HepG2 (cell line): ENCODE results near the gene PARP16. TPM values are rescaled to one million over a fixed set of nuclear protein-coding genes. Genes with fewer than 3 reads are reported as not detected.

Experiments used
- ATAC-seq: fragments of 200-7000 bp; cut with Tn5 transposase; 3 replicates; pipeline ENCODE4 v1.9.1; 2020; ENCODE audit warnings: mild to moderate bottlenecking, moderate library complexity
- BruUV-seq: library from RNA; stranded (reverse); fragments of 400-500 nt; replicated peaks from 2 replicates; lab custom pipeline; 2021; lab: Mats Ljungman, UMichigan
- CTCF ChIA-PET: fragments of 300-600 bp; formaldehyde crosslinking; extraction: SDS; loops from one replicate; lab custom pipeline; 2021; ENCODE audit warnings: low total read pairs, inconsistent platforms, low intra/inter-chr PET ratio; lab: Yijun Ruan, JAX
- POLR2A ChIA-PET: fragments of 350-600 bp; sonication (Branson Sonifier 250); formaldehyde crosslinking; loops from one replicate; lab custom pipeline; 2020; ENCODE audit warnings: antibody characterized with exemption, inconsistent platforms; lab: Yijun Ruan, JAX
- DNase-seq: peaks from one replicate; pipeline ENCODE4 v3.0.0-alpha.2; 2015; ENCODE audit warnings: low spot score
- FAIRE-seq: peaks from 3 replicates; lab custom pipeline; 2011; peaks lifted over from hg19 to GRCh38; lab: Jason Lieb, UNC
- H2AFZ ChIP-seq: one replicate; pipeline ENCODE4 v1.6.1; 2011; ENCODE audit warnings: low read length, inconsistent platforms
- H3K27ac ChIP-seq: fragments of 300-600 bp; 3 replicates; pipeline ENCODE4 v1.8.0; 2011; ENCODE audit warnings: mixed run types, mild to moderate bottlenecking, mixed read lengths, low read length, inconsistent platforms; ENCODE audit not compliant: insufficient read depth; ENCODE audit errors: extremely low read length
- H3K27me3 ChIP-seq, 2 experiments: fragments of 200-600 bp in 1 of 2; 2 replicates in 1 of 2; 3 replicates in 1 of 2; pipeline versions ENCODE4 v1.6.0 to v1.8.0; 2011; ENCODE audit warnings: low read length in 2 of 2, mild to moderate bottlenecking in 2 of 2, moderate library complexity in 2 of 2, inconsistent platforms in 1 of 2; ENCODE audit not compliant: insufficient read depth in 2 of 2, control insufficient read depth in 1 of 2
- H3K36me3 ChIP-seq, 2 experiments: fragments of 200-600 bp in 1 of 2; replicated peaks in 1 of 2; 2 replicates in 1 of 2; 3 replicates in 1 of 2; pipeline versions ENCODE4 v1.5.1 to v1.8.0; 2011; ENCODE audit warnings: low read length in 2 of 2, inconsistent platforms in 1 of 2; ENCODE audit not compliant: insufficient read depth in 2 of 2, control insufficient read depth in 1 of 2
- H3K4me1 ChIP-seq: 2 replicates; pipeline ENCODE4 v1.5.1; 2012; ENCODE audit warnings: low read length, inconsistent platforms; ENCODE audit not compliant: insufficient read depth
- H3K4me2 ChIP-seq: 2 replicates; pipeline ENCODE4 v1.6.0; 2011; ENCODE audit warnings: low read depth, low read length, inconsistent platforms
- H3K4me3 ChIP-seq, 3 experiments: fragments of 200-600 bp in 1 of 3; sonication (generic), shearing (Covaris generic) in 1 of 3; replicated peaks in 1 of 3; 2 replicates each; pipeline ENCODE4 v1.5.1; 2011 to 2016; ENCODE audit warnings: low read length in 3 of 3, inconsistent platforms in 2 of 3, low read depth in 2 of 3, mild to moderate bottlenecking in 2 of 3, control low read depth in 1 of 3, mixed read lengths in 1 of 3; ENCODE audit not compliant: insufficient read depth in 1 of 3
- H3K79me2 ChIP-seq: one replicate; pipeline ENCODE4 v1.6.1; 2011; ENCODE audit warnings: low read length, inconsistent platforms; ENCODE audit not compliant: insufficient read depth
- H3K9ac ChIP-seq: 2 replicates; pipeline ENCODE4 v1.6.0; 2011; ENCODE audit warnings: mild to moderate bottlenecking, low read depth, low read length, inconsistent platforms; ENCODE audit not compliant: insufficient read depth
- H3K9me3 ChIP-seq: 2 replicates; pipeline ENCODE4 v1.5.1; 2012; ENCODE audit warnings: mild to moderate bottlenecking, low read length
- H4K20me1 ChIP-seq: 2 replicates; pipeline ENCODE4 v1.6.0; 2011; ENCODE audit warnings: inconsistent platforms, mild to moderate bottlenecking, low read length, moderate library complexity; ENCODE audit not compliant: insufficient read depth
- FOXA1 ChIP-seq, 2 experiments: fragments of 450-650 bp in 1 of 2; sonication (generic) in 1 of 2; formaldehyde crosslinking in 1 of 2; IDR thresholded peaks; 2 replicates each; pipeline versions ENCODE4 v1.4.0 to v1.6.1; 2016 to 2020; ENCODE audit warnings: missing genetic modification reagents in 1 of 2
- FOXP1 ChIP-seq, 2 experiments: fragments of 450-650 bp in 1 of 2; IDR thresholded peaks; 2 replicates each; pipeline ENCODE4 v1.6.1; 2017 to 2018; ENCODE audit warnings: antibody characterized with exemption in 1 of 2
- GATAD1 ChIP-seq: IDR thresholded peaks from 2 replicates; pipeline ENCODE4 v1.6.1; 2016; ENCODE audit warnings: missing genetic modification reagents, missing compliant biosample characterization
- NR2F2 ChIP-seq: IDR thresholded peaks from 2 replicates; pipeline ENCODE4 v1.6.1; 2012; ENCODE audit warnings: low read depth, inconsistent platforms, borderline replicate concordance
- ZBTB8A ChIP-seq: sonication (generic); formaldehyde crosslinking; IDR thresholded peaks from 2 replicates; pipeline ENCODE4 v1.4.0; 2020; ENCODE audit warnings: mild to moderate bottlenecking, low read depth, missing genetic modification reagents, borderline replicate concordance
- ZNF75D ChIP-seq: sonication (generic); formaldehyde crosslinking; IDR thresholded peaks from 2 replicates; pipeline ENCODE4 v1.8.1; 2023; ENCODE audit warnings: missing genetic modification reagents, mild to moderate bottlenecking, borderline replicate concordance
- ZNF891 ChIP-seq: sonication (generic); formaldehyde crosslinking; IDR thresholded peaks from 2 replicates; pipeline ENCODE4 v1.5.0; 2020; ENCODE audit warnings: mild to moderate bottlenecking, missing genetic modification reagents
- WGBS: methylation state at CpG from one replicate; pipeline ENCODE4 v1.1.6; 2017; ENCODE audit warnings: low lambda C conversion rate; 5-methylcytosine and 5-hydroxymethylcytosine counted together
- in situ Hi-C: cut with HindIII; loops from 2 replicates; pipeline ENCODE4 v1.10.0; 2017; ENCODE audit warnings: low pct_unique_long_range_greater_than_20kb; ENCODE audit not compliant: extremely low pct_ligation_motif_present
- intact Hi-C: fragments of 100-400 bp; cut with micrococcal nuclease; formaldehyde crosslinking; loops from one replicate; pipeline ENCODE4 v1.10.0; 2022; ENCODE audit not compliant: unreplicated experiment
- polyA plus RNA-seq, 8 experiments: library from polyadenylated mRNA; depleted of rRNA in 3 of 8; stranded (reverse) in 7 of 8; unstranded in 1 of 8; fragments of >200 nt; fragmentation: Illumina TruSeq in 4 of 8; extraction: Trizol in 4 of 8; gene quantifications; 2 replicates each; pipeline versions ENCODE4 v1.2.1 to v1.2.3, GENCODE V29; 2011 to 2016; ENCODE audit warnings: low read depth in 4 of 8, missing spikeins in 1 of 8, mixed read lengths in 1 of 8; ENCODE audit not compliant: insufficient read depth in 1 of 8
- total RNA-seq, 5 experiments: library from RNA; depleted of rRNA; stranded (reverse); fragments of >200 nt; fragmentation: Illumina TruSeq; extraction: Trizol; gene quantifications; 2 replicates each; pipeline ENCODE4 v1.2.3, GENCODE V29; 2016; ENCODE audit warnings: low read depth in 1 of 5
- TF ChIP-seq, protein P1 (sequence below): IDR thresholded peaks from 2 replicates; pipeline ENCODE4 v1.6.1; 2012; ENCODE audit warnings: low read length, improper control_type of control experiment
- TF ChIP-seq, protein P2 (sequence below): sonication (generic); formaldehyde crosslinking; IDR thresholded peaks from 2 replicates; pipeline ENCODE4 v1.4.0; 2020; ENCODE audit warnings: missing genetic modification reagents, borderline replicate concordance

PARP16 gene
- total and polyA plus RNA-seq, 2 of the 13 experiments (the other 11 are each of a cell fraction or from before 2014, with no cell fraction given): 6.8 to 7.6 TPM

DNA sequence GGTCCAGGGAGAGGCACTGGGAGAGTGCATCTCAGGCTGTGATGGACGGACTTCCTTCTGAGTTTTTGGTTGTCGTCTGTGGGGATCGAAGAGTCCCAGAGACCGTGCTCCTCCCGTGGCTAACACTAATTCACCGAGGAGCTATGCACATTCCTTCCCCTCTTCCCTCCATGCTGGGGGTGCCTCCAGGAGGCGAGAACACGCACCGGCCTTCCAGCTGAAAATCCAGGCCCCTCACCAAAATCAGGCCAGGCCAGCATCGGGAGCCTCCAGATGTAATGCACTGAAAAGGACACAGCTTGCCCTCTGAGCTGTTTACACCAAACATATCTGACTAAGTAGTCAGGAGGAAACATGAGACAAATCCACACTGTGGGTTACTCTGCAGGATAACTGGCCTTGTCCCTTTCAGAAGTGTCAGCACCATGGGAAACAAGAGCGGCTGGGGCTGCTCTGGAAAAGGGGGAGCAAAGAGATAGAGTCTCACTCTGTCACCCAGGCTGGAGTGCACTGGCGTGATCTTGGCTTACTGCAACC is 23.3 kb upstream of the PARP16 start:
- peak overlapping the region in 1 of 3 experiments; percentile 21; a peak in 1 of 6 replicates for H3K4me3 ChIP-seq
- in situ Hi-C loops: no loop called here
- ChIA-PET CTCF (no interaction called here), POLR2A (interaction anchor here (0.9 to 2.7 kb wide), 2 partner anchors 10 to 75 kb away, joined by 3 to 9 read pairs; no protein-coding TSS in a partner anchor)
- ATAC-seq: peak; percentile 42
- H2AFZ ChIP-seq: no peak overlapping the region
- no TSS peak for BruUV-seq
- no peaks in the 10 kb centered on the region for H4K20me1 ChIP-seq
- H3K9me3 ChIP-seq: no peaks in the 10 kb centered on the region
- H3K27me3 ChIP-seq: no peaks in the 10 kb centered on the region; a peak in 1 of 5 replicates
- H3K4me2 ChIP-seq: peak overlapping the region; percentile 56
- H3K27ac ChIP-seq: no peak overlapping the region
- TF ChIP-seq GATAD1 (no peak), NR2F2 (no peak), ZNF891 (CRISPR knock-in tag) (0 out of 2 replicates have a peak, but pooled peaks have one; percentile 48), FOXP1 (IDR thresholded peaks at IDR 0.05) (no peak), FOXP1 (CRISPR knock-in tag; IDR thresholded peaks at IDR 0.05) (0 out of 2 replicates have a peak, but pooled peaks have one; percentile 24), FOXA1 (IDR thresholded peaks at IDR 0.05) (no peak), FOXA1 (CRISPR knock-in tag; IDR thresholded peaks at IDR 0.05) (peak; percentile 32; the same call in 1 of the 2 replicates)
- TF ChIP-seq, all 625 proteins: peak for 3
- 0% methylated on average over 3 of the region's 12 CpGs for WGBS
- Histone ChIP-seq H3K36me3 (no peaks in the 10 kb centered on the region), H3K9ac (0 out of 2 replicates have a peak overlapping the region, but pooled peaks have one; percentile 10), H3K79me2 (no peaks in the 10 kb centered on the region), H3K4me1 (peaks cover 62% of the 10 kb centered on the region)
- FAIRE-seq (peak; percentile 26), DNase-seq (no peak)
- intact Hi-C loops: no loop called here

- in situ Hi-C loops (no loop called here), intact Hi-C loops (no loop called here)
- ChIA-PET CTCF (no interaction called here), POLR2A (interaction anchor here (2.7 kb wide), 1 partner anchor 8 kb away, joined by 9 read pairs; no protein-coding TSS in a partner anchor)
- Histone ChIP-seq H3K4me3 (no peak overlapping the region), H3K9me3 (no peaks in the 10 kb centered on the region), H3K4me1 (peaks cover 59% of the 10 kb centered on the region), H3K36me3 (no peaks in the 10 kb centered on the region), H4K20me1 (no peaks in the 10 kb centered on the region), H3K4me2 (no peak overlapping the region), H3K27me3 (no peaks in the 10 kb centered on the region; a peak in 1 of 5 replicates), H3K9ac (no peak overlapping the region), H3K27ac (no peak overlapping the region), H2AFZ (no peak overlapping the region), H3K79me2 (no peaks in the 10 kb centered on the region)
- no peak for DNase-seq
- no TSS peak for BruUV-seq
- WGBS: 38% methylated on average over 3 of the region's 6 CpGs
- no peak for ATAC-seq
- FAIRE-seq: no peak
- TF ChIP-seq ZNF75D (CRISPR knock-in tag): no peak
- TF ChIP-seq, protein P1, sequence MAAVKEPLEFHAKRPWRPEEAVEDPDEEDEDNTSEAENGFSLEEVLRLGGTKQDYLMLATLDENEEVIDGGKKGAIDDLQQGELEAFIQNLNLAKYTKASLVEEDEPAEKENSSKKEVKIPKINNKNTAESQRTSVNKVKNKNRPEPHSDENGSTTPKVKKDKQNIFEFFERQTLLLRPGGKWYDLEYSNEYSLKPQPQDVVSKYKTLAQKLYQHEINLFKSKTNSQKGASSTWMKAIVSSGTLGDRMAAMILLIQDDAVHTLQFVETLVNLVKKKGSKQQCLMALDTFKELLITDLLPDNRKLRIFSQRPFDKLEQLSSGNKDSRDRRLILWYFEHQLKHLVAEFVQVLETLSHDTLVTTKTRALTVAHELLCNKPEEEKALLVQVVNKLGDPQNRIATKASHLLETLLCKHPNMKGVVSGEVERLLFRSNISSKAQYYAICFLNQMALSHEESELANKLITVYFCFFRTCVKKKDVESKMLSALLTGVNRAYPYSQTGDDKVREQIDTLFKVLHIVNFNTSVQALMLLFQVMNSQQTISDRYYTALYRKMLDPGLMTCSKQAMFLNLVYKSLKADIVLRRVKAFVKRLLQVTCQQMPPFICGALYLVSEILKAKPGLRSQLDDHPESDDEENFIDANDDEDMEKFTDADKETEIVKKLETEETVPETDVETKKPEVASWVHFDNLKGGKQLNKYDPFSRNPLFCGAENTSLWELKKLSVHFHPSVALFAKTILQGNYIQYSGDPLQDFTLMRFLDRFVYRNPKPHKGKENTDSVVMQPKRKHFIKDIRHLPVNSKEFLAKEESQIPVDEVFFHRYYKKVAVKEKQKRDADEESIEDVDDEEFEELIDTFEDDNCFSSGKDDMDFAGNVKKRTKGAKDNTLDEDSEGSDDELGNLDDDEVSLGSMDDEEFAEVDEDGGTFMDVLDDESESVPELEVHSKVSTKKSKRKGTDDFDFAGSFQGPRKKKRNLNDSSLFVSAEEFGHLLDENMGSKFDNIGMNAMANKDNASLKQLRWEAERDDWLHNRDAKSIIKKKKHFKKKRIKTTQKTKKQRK: no peak
- no peak for TF ChIP-seq ZBTB8A (CRISPR knock-in tag)
- TF ChIP-seq, protein P2, sequence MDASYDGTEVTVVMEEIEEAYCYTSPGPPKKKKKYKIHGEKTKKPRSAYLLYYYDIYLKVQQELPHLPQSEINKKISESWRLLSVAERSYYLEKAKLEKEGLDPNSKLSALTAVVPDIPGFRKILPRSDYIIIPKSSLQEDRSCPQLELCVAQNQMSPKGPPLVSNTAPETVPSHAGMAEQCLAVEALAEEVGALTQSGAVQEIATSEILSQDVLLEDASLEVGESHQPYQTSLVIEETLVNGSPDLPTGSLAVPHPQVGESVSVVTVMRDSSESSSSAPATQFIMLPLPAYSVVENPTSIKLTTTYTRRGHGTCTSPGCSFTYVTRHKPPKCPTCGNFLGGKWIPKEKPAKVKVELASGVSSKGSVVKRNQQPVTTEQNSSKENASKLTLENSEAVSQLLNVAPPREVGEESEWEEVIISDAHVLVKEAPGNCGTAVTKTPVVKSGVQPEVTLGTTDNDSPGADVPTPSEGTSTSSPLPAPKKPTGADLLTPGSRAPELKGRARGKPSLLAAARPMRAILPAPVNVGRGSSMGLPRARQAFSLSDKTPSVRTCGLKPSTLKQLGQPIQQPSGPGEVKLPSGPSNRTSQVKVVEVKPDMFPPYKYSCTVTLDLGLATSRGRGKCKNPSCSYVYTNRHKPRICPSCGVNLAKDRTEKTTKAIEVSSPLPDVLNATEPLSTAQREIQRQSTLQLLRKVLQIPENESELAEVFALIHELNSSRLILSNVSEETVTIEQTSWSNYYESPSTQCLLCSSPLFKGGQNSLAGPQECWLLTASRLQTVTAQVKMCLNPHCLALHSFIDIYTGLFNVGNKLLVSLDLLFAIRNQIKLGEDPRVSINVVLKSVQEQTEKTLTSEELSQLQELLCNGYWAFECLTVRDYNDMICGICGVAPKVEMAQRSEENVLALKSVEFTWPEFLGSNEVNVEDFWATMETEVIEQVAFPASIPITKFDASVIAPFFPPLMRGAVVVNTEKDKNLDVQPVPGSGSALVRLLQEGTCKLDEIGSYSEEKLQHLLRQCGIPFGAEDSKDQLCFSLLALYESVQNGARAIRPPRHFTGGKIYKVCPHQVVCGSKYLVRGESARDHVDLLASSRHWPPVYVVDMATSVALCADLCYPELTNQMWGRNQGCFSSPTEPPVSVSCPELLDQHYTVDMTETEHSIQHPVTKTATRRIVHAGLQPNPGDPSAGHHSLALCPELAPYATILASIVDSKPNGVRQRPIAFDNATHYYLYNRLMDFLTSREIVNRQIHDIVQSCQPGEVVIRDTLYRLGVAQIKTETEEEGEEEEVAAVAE (CRISPR knock-in tag): no peak
Measured at GRCh38 chr15:65307978-65308377, 21.3 kb upstream of the PARP16 start.
